ENCODE results near the gene QKI.

QKI gene

DNA sequence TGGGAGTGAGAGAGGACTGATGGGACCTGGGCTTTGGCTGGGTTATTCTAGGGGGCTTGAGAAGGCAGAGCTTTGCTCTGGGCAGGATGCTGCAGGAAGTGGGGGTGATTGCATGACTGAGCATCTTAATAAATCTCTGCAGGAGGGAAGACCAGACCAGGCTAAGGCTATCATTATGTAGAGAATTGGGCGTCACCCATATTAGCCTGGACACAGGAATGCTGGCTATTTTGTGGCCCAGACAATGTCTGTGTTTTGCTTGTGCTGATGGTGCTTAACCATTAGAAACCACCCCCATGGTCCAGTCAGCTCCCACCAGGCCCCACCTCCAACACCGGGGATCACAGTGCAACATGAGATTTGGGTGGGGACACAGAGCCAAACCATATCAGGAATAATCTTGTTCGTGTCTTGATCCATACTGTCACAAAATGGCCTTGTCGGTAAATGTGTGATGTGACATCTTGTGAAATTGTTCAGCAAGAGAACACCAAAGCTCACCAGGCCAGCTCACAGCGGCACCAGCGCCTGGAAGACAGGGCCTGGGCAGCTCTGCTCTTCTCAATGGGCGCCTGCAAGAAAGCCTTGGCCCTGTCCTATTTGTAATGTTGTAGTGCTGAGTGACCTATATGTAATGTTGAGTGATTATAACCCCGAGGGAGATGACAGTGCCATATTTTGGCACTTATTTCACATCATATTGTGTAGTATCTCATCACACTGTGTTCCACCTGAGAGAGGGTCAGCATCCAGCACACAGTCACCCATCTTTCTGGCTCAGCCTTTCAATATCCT lies 211.8 kb downstream of the QKI start:
- no peak for DNase-seq

DNA sequence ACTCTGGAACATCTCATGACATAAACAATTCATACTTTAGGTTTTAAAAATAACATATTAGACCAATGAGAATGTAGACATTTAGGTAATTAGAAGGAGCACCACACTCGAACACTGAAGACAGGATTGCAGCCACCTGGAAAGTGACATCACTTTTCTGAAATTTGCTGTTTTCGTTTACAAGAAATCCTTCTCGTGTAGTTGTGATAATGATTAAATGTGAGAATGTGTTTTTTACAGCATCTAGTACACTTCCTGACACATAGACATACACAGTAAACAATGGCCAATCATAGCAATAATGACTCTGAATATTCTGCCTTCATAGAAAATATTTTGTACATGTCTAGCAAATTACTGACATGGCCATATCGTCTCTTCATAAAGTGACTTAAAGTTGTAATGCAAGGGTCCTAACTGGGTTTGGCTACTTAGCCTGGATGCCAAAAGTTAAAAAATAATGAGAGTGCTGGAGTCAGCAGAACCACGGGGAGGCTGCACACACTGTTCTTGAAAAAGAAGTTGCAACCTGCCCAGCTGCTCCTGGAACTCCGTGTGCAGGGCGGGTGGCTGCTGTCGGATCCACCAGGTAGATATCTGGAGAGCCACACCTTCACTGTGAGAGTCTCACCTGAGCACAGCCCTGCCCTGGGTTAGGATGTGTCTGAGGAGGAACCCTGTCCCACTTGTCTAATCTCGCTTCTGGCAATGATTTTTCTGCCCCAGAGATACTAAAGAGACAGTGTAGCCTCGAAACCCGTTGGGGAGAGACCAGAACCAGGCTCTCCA lies 212.9 kb downstream of the QKI start:
- DNase-seq = no peak

Data from T-helper 2 cell (primary cell).